Dermis blood vessel endothelial cell (primary cell): Measurements from ENCODE around the gene NIN. TPM values are rescaled to one million over a fixed set of nuclear protein-coding genes. Genes with fewer than 3 reads are reported as not detected.

ENCODE experiments used
- DNase-seq: peaks from one replicate; pipeline ENCODE4 v3.0.0; 2010
- total RNA-seq: library from RNA; depleted of rRNA; stranded (reverse); fragments of >200 nt; gene quantifications from 2 replicates; pipeline ENCODE4 v1.2.3, GENCODE V29; 2014

Gene NIN, protein sequence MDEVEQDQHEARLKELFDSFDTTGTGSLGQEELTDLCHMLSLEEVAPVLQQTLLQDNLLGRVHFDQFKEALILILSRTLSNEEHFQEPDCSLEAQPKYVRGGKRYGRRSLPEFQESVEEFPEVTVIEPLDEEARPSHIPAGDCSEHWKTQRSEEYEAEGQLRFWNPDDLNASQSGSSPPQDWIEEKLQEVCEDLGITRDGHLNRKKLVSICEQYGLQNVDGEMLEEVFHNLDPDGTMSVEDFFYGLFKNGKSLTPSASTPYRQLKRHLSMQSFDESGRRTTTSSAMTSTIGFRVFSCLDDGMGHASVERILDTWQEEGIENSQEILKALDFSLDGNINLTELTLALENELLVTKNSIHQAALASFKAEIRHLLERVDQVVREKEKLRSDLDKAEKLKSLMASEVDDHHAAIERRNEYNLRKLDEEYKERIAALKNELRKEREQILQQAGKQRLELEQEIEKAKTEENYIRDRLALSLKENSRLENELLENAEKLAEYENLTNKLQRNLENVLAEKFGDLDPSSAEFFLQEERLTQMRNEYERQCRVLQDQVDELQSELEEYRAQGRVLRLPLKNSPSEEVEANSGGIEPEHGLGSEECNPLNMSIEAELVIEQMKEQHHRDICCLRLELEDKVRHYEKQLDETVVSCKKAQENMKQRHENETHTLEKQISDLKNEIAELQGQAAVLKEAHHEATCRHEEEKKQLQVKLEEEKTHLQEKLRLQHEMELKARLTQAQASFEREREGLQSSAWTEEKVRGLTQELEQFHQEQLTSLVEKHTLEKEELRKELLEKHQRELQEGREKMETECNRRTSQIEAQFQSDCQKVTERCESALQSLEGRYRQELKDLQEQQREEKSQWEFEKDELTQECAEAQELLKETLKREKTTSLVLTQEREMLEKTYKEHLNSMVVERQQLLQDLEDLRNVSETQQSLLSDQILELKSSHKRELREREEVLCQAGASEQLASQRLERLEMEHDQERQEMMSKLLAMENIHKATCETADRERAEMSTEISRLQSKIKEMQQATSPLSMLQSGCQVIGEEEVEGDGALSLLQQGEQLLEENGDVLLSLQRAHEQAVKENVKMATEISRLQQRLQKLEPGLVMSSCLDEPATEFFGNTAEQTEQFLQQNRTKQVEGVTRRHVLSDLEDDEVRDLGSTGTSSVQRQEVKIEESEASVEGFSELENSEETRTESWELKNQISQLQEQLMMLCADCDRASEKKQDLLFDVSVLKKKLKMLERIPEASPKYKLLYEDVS (N-terminal part only)
- 45.6 and 49.1 TPM in 2 replicates for total RNA-seq

DNA sequence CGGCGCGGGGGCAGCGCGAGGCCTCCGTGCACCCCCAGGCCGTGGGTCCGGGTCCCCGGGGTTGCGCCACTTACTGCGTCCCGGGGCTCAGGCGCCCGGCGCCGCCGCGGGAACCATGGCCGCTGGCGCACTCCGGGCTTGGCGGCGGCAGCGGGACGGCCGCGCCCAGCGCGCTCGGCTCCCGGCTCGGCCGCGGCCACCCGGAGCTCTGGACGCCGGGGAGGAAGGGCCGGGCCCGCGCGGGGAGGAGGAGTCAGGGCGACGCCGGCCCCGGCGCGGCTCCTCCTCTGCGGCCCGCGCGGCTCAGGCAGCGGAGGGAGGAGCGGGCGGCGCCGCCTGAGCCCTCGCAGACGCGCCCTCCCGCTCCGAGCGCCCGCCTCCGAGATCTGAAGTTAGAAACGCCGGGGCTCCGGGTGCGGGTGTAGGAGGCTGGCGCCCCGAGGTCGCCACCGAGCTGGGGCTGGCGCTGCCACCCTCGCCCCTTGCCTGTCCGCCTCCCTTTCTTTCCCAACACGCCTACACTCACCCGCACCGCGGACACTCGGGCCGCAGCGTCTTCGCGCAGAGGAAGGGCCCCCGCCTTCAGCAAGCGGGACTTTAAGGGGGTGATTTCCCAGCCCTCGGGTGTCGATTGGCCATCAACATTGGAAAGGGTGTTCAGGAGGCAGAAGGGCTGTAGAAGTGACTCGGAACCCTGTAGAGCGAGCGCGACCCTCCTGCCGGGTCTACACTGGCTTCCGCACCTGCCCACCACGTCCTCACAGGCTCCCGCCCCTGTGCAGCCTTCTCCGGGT is at the start of gene NIN:
TSS of gene NIN (minus strand) at position 231 of the 794 bp plus-strand sequence. CDS start 9,106 bp downstream, outside the sequence.
- peak; percentile 83 for DNase-seq

DNA sequence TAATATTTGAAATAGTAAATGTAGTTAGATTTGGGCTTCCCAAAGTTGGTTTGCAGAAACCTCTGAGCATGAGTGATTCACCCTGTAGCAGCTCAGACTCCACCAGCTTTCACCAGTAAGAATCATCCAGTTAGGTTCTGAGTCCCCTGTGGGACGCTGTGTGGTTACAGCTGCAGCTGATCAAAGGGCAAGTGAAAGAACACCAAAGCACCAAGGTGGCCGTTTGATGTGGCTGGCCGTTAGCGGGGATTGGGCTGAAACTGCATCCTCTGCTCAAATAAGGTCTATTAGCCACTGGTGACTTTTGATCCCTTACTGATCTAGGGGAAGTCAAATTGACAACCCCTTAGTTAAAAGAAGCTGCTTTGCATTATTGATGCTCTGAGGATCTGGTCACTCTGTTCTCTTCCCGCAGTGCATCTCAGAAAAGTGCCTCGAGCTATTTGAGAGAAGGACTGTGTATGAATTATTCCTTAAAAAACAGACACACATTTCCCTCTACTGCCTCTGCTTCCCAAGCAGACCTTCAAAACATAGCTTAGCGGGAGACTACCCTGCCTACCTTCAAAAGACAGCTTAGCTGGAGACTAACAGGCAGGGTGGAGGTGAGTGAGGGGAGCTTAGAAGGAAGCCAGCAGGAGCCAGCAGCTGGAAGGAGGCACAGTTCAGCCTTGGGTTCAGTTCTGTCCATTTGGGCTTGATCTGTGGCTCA is 44.6 kb upstream of the NIN start:
- DNase-seq = no peak

DNA sequence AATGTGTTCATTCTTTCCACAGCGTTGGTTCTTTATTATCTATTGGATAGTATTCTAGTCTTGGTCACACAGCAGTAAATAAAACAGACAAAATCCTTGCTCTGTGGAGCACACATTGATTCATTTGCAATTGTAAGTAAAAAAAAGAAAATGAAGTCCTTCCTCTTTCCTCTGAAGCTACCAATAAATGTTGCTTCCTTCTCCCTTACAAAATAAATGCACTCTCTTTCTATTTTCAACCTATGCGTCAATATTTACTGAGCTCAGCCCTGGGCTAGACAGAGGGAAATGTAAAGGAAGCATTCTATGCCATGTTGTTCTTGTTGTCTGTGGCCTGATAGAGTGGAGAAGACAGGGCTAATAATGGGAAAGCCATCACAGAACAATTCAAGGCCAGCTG is 43.8 kb upstream of the NIN start:
- no peak for DNase-seq

- peak; percentile 19 for DNase-seq
These were observed 41.2 kb upstream of the NIN start, which contains the start of gene ABHD12B for GRCh38 chr14:50871914-50872732. ABHD12B (plus strand) TSS chr14:50872053; CDS start chr14:50872175, 122 bp downstream.

- no peak for DNase-seq
These were observed 40.3 kb upstream of the NIN start for GRCh38 chr14:50871228-50871627.

- DNase-seq = peak; percentile 17
These were observed 34.6 kb upstream of the NIN start for GRCh38 chr14:50865391-50866076.

- DNase-seq = no peak
These were observed 34.0 kb upstream of the NIN start for GRCh38 chr14:50864946-50865345.

- DNase-seq = no peak
These were observed 33.3 kb upstream of the NIN start for GRCh38 chr14:50864237-50864636.

DNA sequence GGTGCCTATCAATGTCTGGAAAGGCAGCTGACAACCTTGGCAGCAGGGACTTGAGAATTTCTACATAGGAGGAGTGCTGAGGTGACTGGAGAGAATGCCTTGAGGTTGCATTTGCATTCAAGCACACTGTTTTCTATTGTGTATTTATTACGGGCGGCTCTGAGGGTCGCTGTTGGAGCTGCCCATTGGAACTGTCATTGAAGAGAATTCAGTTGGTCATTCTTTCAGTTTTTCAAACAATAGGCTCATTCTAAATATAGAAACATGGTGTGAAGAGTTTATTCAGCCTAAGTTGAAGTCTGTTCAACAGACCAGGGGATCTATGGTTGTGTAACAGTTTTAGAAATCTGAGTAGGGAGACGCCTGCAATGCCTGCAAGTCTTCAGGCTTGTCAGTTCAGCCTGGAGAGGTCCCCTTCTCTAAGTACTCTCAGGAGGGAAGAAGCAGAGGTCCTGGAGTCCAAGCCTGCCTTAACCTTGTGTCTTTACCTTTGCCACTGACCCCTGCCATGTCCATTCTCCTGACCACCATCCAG is 31.1 kb upstream of the NIN start:
- DNase-seq = no peak

DNA sequence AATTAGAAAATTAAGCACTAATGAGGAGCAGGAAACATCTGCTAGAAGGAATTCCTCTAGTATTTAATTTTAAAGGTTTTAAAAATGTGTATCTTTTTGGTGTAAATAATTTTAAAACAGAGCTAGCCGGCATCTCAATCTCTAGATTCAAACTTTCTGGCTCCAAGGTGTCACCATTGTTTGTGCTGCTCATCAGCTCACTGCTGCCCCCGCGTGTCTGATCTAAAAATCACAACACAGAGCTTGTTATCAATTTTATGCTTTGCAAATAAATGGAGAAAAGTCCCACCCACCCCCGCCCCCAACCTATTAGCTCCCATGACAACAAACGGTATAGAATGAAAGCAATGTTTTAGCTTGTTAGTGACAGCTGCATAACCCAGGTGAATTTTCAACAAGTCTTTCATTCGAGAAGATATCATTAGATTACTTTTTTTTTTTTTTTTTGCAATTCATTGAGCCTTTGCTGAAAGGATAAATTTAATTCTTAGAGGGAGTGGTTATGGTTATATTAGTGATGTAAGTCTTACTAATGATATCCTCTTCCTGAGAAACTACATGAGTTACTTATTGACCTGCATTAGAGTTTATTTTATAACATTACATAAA is 29.6 kb upstream of the NIN start:
- peak; percentile 92 for DNase-seq

GRCh38 chr14:50859296-50859624 is 28.3 kb upstream of the NIN start:
- no peak for DNase-seq

GRCh38 chr14:50856660-50857059 is 25.7 kb upstream of the NIN start:
- no peak for DNase-seq

- no peak for DNase-seq
These were observed 24.6 kb upstream of the NIN start for GRCh38 chr14:50855558-50855957.

DNA sequence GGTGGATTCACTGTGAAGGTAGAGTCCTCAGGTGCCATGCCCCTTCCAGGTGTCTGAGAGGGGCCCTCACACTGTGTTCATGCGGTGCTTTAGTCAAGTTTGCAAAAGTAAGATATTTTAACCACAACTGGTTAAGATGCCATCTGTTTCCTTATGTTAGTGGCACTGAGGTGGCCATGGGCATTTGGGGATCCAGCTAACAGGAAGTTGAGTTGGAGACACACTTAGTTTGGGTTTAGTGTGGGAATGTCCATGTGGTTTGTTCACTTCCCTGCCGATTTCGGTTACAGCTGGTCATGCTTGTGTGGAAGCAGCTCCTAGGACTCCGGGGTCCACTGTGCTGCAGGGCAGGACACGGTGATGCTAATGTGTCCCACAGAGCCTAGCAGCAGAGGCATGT is 23.6 kb upstream of the NIN start:
- DNase-seq = no peak

DNA sequence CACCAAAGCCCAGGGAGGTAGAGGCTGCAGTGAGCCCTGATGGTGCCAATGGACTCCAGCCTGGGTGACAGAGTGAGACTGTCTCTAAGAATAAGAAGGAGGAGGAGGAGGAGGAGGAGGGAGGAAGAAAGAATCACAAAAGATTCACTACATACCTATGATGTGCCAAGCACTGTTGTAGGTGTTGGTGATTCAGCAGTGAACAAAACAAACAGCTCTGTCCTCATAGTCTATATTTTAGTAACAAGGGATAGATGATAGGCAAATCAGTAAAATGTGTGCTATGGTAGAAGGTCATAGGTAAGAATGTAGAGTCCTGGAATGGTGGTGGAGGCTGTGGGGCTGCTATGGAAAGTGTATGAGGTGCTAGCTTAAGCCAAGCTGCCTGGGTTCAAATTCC is 22.9 kb upstream of the NIN start:
- DNase-seq = no peak

DNA sequence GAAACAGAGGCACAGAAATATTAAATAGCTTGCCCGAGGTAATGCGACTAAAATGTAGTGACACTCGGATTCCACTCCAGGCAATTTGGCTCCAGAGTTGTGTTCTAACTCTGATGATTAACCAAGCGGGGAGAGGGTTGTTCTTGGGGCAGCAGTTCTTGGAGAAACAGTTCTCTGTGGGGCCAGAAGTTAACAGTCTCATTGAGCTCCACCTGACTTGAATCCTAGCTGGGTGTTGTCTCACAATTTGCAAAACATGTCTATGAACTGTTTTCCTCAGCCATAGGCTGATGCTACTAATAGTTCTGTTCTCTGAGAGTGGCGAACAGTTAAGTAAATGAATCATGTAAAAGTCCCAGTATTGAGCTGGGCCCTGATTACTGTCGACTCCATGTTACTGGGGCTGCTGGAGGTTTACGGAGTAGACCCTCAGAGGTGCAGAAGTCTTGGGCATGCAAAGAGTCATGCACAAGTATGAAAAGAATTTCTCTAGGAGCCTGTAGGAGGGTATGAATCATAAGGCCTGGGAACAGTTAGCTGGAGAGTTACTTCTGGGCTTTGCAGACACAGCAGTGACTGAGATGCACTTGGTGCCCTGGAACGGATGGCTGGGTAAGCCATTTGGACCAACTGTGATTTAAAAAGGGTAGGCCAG is 15.4 kb upstream of the NIN start:
- no peak for DNase-seq

- DNase-seq = no peak
These were observed 14.2 kb upstream of the NIN start for GRCh38 chr14:50845166-50845565.

- no peak for DNase-seq
These were observed 13.4 kb upstream of the NIN start for GRCh38 chr14:50844391-50844790.

DNA sequence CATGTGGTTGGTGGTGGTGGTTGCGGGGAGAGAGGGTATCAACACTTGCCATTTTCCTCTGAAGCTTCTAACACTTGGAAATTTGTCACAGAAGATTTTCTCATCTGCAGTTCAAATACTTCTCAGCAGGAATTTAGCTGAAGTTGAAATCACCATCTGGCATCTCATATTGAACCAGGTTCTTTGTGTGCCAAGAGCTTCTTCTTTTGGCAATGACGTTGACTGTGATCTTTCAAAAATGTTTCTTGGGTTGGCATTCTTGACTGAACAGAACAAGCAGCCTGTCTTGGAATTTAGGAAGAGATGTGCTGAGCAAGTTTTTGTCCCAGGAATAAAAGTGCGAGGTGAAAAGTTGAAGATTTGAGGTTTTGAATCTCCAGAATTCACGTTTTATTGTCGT is 8.7 kb upstream of the NIN start:
- no peak for DNase-seq
